Mammary microvascular endothelial cell (primary cell): ENCODE results near the gene ORMDL1. TPM values are rescaled to one million over a fixed set of nuclear protein-coding genes. Genes with fewer than 3 reads are reported as not detected.

ENCODE experiments used
- total RNA-seq: library from RNA; depleted of rRNA; stranded (reverse); fragments of >200 nt; gene quantifications from 2 replicates; pipeline ENCODE4 v1.2.3, GENCODE V29; 2015

The ORMDL1 gene, protein sequence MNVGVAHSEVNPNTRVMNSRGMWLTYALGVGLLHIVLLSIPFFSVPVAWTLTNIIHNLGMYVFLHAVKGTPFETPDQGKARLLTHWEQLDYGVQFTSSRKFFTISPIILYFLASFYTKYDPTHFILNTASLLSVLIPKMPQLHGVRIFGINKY
- 44.2 and 50.5 TPM in 2 replicates for total RNA-seq

DNA sequence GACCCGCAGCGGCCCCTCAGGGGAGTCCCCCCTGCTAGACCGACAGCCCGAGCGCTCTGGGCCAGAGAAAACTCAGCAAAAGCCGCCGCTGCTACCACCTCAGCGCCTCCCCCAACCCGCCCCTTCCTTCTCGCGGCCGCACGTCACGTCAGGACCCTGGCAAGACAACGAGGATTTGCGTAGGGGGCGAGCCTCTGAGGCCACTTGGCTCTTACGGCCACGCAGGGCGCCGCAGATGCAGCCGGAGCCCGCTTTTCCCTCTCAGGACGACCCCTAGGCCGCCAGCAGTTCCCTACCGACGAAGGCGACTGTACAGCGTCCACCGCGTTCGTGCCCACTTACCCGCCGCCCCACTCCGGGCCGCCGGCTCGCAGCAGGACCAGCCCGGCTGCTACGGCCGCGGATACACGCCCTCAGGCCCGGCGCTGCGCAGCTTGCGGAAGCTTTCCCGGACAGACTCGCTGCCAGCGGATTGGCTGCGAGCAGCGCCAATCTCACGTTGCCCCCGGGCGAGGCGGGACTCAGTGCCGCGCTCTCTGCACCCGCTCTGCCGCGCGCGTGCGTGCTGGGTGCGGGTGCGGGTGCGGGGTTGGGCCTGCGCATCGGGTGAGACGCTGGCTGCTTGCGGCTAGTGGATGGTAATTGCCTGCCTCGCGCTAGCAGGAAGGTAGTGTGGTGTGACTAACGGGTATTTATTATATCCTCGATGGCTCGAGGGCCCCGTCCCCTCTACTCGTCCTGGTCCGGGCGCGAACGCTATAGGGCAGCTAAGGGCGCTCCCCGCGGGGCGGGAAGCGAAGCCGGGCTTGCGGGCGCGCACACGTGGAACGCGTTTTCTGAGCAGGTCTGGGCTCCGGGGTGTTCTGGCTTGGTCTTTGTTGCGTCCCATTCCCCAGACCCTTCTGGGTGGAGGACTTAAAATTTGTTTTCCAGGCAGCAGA is at the start of gene ORMDL1, which contains the start of gene PMS1:
Gene ORMDL1, minus strand, starts transcription at position 413 of the 941 bp plus-strand sequence. CDS start 1,744 bp downstream, outside the sequence.
Gene PMS1, plus strand, starts transcription at position 524 of the 941 bp plus-strand sequence. CDS start 7,360 bp downstream, outside the sequence.

DNA sequence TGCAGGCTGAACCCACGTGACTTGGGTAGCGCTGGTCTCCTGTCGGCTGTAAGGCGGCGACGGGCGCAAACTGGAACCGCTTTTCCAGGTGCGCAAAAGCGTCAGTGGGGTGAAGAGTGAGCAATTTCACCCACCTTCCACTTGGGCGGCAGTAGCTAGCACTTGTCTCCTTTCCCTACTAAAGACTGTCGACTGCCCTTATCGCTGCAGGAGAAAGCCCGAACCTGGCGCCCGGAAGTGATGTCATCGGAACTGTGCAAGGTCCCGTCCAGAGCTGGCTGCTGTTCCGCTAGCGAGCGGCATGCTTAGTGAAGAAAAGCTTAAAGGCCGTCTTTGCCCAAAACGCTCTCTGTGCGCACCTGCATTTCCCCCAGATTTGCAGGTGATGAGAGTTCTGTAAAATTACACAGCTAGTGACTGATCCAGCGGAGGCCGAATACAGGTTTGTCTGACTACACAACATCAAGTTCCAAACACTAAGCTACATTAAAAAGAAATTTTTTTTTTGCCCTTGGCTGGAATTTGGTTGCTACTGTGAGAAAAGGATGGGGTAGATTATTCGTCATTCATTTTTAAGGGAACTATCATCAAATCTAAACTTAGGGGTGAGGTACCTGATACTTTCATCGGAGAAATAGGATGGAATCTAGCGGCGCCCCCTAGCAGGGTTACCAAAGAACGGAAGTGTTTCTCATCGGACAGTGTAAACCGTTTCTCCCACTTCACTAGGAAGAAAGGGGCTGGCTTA is 21.4 kb downstream of the ORMDL1 start, which contains the start of gene OSGEPL1:
Gene OSGEPL1, minus strand, starts transcription at position 242 of the 748 bp plus-strand sequence. CDS start 1,152 bp downstream, outside the sequence.

Other genes with a start within 250 kb of the ORMDL1 start
- 2.9 and 3.1 TPM in 2 replicates for gene SLC40A1, start 203.6 kb downstream of the ORMDL1 start, total RNA-seq
- gene ASNSD1, start 122.9 kb downstream of the ORMDL1 start, total RNA-seq: 49.7 and 54.3 TPM in 2 replicates
- 1.7 and 3.1 TPM in 2 replicates for gene ANKAR, start 109.7 kb downstream of the ORMDL1 start, total RNA-seq
- 8.0 and 9.0 TPM in 2 replicates for gene OSGEPL1, start 21.5 kb downstream of the ORMDL1 start, total RNA-seq
- gene PMS1, start 111 bp upstream of the ORMDL1 start, total RNA-seq: 9.7 and 11.9 TPM in 2 replicates